CD4-positive, alpha-beta T cell treated with Interleukin-12 subunit alpha and Interleukin-12 subunit beta, for 1 hour (primary cell): ENCODE results near the gene PLEKHM1.

Source experiments
- DNase-seq: peaks from one replicate; pipeline ENCODE4 v3.0.0-alpha.2; 2020

Gene PLEKHM1

DNA sequence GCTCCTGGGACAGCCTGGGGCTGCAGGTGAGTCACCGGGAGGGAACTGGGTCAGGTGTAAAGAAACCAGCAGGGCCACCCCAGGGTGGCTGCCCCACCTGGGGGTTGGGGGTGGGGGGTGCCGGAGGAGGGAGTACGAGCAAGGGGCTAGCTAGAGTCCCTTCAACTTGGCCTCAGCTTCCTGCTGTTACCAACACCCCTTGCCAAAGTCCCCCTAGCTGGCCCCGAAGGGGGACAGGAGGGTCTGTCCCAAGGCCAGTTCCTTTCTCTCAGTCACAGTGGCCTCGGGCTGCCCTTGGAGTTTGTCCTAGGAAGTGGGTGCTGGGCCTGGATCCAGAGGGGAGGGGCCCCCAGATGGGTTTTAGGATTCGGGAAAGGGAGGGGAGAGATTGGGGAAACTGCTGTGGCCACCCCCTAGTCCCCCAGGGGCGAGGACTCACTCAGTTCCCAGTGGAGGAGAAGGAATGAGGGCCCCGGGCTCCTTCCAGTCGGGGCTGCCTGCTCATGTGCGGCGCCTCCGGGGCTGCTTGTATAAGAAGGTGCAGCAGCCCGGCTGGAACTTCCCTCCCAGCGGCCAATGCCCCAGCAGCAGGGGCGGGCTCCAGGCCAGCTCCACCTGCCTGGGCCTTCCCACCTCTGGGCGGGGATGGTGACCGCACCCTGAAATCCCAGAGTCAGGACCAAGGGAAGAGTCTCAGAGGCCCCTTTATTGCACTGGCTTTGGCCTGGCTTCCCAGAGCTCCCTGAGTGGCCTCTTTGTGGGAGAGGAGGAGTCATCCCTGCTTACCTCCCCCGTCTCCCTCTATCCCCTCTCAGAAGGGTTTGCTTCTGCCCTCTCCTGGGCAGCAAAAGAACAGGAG, 65.2 kb downstream of the PLEKHM1 start:
- no peak for DNase-seq

DNA sequence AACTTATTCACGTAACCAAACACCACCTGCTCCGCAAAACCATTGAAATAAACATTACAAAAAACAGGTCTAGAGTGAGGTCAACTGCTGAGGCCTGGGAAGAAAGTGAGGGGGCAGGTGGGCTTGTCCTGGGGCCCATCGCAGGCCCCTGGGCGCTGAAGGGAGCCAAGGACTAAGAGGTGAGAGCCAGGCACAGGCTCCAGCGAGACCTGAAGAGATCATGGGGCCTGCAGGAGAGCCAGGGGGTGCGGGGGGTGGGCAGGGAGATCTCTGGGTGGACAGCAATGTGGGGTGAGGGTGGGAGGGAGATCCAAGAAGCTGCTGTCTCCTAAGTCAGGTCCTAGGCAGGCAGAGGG, 65.8 kb downstream of the PLEKHM1 start:
- no peak for DNase-seq

DNA sequence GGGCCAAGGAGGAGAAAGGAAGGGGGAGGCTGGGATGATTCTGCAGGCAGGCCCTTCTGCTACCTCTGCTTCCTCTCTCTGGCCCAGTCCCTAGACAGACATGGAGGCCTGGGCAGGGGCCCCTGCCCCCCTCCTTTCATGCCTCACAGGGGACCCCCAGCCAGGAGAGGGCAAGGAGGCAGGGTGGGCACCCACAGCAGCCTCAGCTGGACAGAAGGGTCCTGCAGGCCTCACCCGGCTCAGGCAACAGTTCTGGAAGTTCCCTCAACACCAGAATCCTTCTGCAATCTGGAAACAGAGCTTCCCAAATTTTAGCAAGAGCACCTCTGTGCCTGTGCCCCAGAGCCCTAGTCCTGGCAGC, 66.6 kb downstream of the PLEKHM1 start:
- no peak for DNase-seq

DNA sequence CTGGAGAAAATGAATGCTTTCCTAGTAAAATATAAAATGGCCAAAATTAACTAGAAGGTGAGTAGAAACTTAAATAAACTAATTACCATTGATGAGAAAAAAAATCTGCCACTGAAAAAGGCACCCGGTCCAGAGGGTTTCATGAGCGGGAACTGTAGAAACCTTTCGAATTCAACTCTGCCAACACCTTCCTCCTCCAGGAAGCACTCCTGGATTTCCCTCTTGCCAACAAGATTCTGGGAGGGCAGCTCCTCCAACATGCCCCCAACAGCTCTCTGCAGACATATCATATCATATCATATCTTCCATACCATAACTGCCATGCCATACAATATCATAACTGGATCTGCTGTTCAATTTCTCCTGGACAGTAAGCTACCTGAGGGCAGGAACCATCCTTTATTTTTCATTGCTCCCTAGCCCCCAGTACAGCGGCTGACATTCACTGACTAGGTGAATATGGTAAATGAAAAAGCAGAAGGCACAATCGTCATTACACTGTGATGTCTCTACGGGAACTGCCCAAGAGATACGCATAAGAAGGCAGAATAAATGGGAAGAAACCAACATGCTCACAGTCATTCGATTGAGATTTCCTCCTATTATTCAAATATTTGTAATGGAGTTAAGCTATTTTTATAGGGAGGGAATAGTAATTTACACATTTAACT, 67.1 kb downstream of the PLEKHM1 start:
- DNase-seq = no peak

DNA sequence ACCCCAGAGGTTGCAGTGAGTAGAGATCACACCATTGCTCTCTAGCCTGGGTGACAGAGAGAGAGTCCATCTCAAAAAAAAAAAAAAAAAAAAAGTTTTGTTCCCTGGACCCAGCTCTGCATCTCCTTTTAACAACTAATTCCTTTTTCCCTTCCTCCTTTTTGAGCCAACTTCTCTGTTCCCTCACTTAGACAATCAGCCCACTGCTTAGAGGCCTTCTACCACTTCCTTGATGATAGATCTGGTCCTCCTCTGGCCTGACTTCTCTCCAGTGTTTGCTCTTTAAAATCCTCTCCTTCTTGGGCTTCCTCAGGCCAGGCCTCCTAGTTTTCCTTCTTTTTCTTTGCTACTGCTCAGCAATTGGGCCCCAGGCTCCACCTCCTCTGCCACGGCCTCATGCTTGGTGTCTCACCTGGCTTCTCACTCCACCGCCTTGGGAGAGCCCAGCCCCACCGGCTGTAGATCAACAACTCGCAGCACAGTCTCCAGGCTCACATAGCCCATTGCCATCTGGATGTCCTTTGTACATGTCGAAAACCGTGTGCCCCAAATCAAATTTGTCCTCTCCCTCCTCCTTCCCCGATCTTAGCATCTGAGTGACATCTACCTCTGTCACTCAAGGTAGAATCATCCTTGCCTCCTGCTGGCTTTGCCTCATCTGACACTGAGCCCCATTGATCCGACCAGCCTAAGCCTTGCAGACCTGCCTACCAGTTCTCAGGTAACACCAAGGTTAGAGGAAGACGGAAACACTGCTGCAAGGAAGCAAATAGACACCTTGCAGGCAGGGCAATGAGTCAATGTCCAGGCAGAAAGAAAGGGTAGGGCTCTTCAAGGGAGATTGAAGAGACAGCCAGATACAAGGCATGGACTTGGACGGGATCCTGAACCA, 75.3 kb downstream of the PLEKHM1 start:
- DNase-seq = no peak

DNA sequence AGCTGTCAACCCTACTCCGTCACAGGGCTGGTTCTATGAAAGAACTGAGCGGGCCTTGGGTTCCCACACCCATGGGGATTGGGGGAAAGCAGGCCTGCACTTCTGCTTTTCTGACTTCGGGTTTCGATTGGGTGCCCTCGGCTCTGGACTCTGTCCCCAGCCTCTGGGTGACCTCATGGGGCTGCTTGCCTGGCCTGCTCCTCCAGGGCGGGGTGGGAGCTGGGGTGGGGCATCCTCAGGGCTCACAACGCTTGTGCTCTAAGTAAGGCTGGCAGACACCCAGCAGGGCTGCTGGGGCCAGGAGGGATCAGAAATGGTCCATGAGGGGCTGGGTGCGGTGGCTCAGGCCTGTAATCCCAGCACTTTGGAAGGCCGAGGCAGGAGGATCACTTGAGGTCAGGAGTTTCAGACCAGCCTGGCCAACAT, 77.0 kb downstream of the PLEKHM1 start:
- no peak for DNase-seq

DNA sequence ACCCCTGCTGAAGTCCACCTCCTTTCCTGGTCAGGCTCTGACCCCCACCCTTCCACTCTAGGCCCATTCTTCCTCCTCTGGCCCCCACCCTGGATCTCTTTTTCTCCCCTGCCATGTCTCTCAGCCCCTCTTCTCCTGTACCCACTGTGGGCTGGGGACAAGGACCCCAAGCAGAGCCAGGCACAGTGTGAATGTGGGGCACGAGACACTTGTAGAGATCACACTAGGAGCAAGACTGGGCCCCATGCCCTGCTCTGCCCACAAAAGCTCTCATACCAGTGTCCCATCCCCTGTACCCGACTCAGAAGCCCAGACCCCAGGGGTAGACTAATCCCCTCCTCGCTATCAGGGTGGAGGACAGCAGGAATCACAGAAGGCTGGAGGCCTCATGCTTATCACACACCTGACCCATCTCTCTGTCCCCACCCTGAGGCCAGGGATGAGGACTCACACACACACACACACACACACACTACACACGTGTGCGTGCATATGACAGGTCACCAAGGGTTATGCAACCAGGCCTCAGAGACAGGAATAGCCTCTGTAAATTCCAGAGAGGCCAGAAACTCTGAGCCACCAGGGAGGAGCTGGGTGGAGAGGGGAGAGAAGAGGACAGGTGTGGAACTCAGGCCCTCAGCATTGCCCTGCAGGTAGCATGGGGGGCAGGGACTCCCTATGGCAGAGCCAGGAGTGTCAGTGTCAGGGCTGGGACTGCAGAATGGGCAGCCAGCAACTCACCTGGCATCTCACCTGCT, 79.0 kb downstream of the PLEKHM1 start:
- DNase-seq = no peak

DNA sequence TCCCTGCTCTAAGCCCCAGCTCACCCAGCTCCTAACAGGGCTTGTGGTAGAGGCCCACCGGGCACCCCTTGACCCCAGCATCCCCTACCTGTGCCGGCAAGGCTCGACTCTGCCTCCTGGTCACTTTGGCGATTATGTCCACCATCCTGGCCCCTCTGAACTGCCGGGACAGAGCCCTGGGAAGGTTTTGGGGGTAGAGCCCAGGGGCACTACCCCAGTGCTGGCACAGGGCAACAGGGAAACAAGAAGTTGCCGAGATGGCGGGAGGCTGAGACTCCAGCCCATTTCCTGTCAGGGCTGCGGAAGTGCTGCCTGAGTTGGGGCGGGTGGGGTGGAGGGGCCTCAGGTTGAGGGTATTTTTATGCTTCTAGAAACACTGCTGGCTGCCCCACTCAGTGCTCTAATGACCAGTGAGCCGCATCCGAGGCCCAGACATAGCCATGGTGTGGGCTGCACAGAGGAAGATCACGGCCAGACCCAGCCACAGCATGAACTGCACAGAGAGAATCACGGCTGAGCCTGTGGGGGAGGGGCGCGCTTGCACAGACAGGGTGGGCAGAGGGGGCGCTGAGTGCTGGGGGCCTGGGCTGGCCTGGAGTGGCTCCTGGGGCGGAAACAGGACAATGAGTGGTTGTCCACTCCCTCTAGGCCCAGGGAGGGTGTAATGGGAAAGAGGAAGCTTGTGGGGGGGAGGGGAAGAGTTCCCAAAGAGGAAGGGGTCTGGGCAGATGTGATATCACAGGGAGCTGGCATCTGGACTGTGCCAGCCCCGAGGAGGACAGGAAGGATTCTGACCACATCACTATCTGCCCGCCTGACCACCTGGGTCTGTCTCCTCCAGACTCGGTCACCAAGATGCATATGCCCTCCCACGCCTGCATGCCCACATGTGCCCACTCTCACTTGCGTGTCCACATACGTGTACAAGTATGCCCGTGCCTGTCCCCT, 80.1 kb downstream of the PLEKHM1 start:
- peak; percentile 63 for DNase-seq

DNA sequence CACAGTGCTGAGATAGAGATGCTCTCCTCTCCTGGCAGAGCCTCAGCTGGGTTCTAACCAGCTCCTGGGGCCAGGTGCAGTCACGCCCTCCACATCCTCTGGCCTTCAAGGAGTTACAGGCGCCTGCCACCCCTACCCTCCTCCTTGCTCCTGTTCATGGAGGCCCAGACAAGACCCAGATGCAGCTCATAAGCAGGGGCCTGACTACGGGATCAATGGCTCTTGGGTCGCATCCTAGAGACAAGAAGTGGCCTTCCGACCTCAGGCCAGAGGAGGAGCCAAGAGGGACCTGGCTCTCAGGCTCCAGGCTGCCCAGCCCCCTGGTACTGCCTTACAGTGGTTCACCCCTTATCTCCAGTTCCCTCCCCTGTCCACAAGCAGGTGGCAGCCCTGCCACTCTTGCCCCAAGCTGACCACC, 80.9 kb downstream of the PLEKHM1 start:
- no peak for DNase-seq

DNA sequence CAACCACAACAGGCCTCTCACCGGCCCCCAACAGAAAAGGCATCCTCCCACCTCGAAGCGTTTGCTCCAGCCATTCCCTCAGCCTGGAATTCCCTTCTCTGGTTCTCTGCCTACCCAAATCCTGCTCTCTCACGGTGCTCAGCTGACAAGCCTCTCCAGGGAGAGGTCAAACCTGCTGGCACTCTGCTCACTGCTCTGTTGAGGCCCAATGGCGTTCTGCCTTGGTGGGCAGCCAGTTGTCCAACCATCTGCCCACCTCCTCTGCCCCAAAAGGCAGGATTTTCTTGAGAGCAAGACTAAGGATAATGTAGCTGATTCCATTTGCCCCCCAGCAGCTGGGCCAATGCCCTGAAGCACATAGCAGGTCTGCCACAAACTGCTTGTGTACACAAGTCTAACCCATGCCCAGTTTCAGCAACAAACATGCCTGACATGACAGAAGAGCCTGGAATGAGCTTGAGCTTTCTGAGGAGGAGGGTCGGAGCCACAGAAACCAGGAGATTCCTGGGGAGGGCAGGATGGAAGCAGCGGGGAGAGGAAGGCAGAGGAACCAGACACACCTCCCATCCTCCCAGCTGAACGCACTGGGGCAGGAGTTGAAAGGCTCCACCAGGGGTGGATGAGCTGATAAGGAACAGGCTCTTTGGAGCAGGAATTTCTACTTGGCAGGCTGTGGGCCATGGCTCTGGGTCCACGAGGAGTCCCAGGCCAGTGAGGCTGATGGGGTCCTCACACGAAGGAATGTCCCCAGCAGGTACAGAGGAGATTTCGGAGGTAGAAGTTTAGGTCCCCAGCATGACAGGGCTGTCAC, 81.7 kb downstream of the PLEKHM1 start:
- DNase-seq = no peak

DNA sequence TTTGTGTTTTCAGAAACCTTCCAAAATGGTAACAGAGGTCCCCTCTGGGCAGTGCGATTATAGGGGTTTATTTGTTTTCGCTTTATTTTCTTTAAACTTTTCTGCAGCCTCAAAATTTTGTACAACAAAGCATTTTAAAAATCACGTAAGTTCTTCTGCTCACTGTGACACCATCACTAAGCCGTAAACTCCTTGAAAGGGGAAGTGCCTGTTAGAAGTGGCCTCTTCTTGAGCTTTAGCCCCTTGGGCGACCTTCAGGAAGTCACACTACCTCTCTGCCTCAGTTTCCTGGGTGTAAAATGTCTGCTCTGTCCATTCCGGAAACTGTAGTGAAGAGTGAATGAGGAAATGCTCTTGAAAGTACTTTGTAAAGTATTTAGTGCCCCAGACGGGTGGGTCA, 84.4 kb downstream of the PLEKHM1 start:
- no peak for DNase-seq

DNA sequence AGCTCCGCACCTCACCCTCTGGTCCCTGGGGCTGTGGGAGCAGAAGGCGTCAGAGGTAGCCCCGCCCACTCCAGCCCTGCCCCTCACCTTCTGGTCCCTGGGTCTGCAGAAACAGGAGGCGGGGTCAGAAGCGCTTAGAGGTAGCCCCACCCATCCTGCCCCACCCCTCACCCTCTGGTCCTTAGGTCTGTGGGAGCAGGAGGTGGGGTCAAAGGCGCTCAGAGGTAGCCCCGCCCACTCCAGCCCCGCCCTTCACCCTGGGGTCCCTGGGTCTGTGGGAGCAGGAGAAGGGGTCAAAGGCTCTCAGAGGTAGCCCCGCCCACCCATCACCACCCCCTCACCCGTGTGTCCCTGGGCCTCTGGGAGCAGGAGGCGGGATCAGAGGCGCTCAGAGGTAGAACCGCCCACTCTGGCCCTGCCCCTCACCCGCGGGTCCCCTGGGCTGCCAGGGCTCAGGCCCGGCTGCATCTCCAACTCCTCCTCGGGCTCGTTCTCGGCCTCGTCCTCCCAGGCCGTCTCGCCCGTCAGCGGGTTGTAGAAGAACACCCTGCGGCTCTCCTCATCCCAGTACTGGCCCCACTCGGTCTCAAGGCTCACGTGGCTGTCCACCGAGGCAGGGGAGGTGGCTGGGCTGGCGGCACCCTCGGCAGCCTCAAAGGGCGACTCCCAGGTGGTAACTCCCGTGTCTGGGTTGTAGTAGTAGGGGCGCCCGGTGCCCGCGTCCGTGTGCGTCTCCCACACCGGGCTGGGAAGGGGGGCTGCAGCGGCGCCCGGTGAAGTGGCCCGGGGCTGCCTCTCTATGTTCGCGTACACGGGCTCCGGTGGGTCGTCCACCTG, 85.1 kb downstream of the PLEKHM1 start:
- DNase-seq = no peak

DNA sequence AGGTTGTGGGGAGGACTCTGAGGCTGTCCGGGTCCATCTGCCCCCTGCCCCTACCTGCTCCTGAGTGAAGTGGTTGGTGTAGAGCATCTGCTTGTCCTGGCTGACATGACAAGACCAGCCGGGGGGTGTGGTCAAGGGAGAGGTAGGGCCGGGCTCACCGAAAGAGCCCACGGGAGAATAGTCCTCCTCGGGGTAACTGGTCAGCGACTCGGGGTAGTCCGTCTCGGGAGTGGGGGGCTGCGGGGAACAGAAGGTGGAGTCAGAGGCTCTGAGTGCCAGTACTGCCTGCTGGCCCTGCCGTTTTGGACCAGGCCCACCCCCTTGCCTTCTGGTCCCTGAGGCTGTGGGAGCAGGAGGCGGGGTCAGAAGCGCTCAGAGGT, 85.7 kb downstream of the PLEKHM1 start:
- no peak for DNase-seq

DNA sequence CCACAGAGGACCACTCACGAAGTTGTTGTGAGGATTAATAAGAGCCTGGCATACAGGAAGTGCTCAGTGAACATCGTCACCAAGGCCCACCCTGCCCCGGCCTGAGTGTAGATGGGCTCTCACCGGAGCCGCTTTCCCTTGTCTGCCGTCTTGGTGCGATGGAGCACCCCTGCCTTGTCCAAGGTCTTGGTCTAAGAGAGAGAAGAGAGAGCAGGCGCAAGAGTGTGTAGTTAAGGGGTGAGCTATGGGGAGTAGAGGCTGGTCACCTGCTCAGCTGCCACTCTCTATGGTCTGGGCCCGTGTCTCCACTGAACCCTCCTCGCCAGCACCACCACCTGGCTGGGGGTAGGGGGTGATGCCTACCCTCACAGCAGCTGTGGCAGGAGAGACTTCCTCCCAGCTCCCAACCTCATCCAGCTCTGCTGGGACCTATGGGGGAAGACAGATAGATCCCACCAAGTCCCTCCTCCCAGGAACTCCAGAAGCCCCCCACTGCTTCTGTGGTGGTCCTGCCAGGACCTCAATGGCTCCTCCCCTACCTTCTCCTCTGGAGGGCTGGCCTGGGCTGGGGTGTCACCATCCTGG, 86.5 kb downstream of the PLEKHM1 start:
- DNase-seq = no peak

DNA sequence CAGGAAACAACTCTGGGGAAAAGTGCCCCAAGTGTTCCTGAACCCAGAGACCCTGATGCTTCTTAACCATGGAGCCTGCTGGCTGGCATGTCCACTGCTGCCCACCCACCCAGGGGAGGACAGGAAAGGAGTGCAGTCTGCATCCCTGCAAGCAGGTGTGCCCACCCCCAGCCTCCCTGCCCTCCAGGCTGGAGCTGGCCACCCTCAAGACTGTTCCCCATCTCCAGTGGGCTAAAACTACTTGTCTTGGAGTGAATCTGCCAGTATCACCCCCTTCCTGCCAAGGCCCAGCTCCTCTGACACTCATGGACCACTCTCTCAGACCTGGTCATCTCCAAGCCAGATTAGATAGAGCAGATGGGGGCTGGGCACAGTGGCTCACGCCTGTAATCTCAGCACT, 87.6 kb downstream of the PLEKHM1 start:
- no peak for DNase-seq

DNA sequence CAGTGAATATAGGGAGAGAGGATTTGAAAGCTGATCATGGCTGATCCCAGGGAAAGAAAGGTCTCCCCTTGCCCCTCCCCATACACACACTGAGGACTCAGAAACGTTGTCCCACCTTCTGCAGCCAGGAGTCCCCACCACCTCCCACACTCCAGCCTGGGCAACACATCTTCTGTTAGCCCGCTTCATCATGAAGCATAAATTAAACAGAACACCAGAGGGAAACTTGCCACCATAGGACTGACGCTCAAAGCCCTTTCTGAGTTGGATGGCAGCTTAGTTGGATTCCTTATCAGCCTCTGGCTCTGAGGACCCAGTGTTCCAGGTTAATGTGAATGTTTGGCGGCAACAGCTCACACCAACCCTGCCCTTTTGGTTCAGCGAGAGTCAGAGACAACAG, 91.7 kb downstream of the PLEKHM1 start:
- DNase-seq = no peak

DNA sequence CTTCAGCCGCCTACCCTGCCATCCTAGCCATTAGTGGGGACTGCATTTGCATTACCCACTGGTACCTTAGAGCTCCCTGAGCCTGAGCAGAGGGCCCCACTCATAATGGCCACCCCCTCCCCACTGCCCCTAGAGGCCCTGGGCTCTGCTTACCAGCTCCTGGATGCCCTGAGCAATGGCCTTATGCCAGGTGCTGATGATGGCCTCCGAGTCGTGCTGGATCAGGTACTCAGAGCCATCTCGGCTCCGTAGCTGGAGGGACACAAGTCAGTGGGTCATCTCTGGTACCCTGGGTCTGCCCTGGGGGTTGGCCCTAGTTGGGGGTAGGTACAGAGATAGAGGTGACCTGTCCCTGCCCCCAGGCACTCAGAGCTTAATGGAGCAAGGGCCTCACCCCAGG, 92.7 kb downstream of the PLEKHM1 start:
- no peak for DNase-seq

DNA sequence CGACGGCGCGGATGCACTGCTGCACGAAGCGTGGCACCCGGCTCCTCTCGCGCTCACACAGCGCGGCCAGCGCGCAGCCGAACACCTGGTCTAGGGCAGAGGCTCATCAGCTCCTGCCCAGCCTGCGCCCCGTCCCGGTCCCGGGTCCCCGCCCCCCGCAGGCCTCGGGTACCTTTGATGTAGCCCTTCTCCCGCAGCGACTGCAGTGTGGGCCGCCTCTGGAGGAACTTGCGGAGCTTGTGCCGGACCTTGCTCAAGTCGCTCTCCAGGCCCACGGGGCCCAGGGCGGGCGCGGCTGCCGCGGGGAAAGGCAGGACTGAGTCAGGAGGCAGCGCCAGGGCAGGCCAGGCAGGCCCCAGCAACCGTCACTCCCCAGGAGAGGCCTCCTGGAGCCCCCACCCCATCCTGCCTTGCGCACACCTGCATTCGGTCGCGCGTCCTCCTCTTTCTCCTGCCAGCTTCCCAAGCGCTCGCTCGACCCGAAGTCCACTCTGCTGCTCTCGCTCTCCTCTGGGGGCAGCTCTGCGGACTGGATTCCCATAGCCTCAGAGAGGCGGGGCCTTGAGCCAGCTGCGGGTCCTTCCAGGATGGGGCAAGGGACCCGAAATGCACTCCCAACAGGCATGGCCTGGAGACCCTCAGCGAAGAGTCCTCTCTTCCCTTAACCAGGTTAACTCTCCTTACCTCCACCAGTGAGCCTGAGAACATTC, 93.9 kb downstream of the PLEKHM1 start:
- no peak for DNase-seq
